PC-3 (cell line): Measurements from ENCODE around the gene PPP2R1B.

Experiments used
- CTCF ChIP-seq: fragments of 300-600 bp; sonication (generic); conservative IDR thresholded peaks from 2 replicates; pipeline ENCODE4 v1.5.1; 2017; ENCODE audit warnings: antibody characterized with exemption, low read depth, mild to moderate bottlenecking, low read length
- EZH2 ChIP-seq: fragments of 300-600 bp; sonication (generic); IDR thresholded peaks from one replicate; pipeline ENCODE4 v1.6.1; 2017; ENCODE audit warnings: antibody characterized with exemption, mild to moderate bottlenecking, low read length; ENCODE audit not compliant: unreplicated experiment

DNA sequence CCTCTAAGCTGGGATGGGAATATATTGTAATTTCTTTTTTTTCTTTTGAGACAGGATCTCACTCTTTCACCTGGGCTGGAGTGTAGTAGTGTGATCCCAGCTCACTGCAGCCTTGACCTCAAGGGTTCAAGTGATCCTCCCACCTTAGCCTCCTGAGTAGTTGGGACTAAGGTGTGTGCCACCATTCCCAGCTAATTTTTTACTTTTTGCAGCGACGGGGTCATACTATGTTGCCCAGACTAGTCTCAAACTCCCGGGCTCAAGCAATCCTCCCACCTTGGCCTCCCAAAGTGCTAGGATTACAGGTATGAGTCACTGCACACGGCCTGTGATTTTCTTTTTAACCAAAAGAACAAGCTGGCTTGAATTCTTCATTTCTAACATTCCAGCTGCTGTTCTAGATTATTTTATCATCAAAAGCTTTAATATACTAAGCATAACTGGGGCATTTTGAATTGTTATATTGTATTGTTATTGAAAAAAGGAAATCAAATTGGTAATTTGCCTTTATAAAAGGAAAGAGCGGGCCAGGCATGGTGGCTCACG is 26.8 kb upstream of the PPP2R1B start:
- no peak for TF ChIP-seq CTCF
- TF ChIP-seq EZH2 = no peak
